Natural killer cell (primary cell): Measurements from ENCODE around the gene EFCAB8. TPM values are rescaled to one million over a fixed set of nuclear protein-coding genes. Genes with fewer than 3 reads are reported as not detected.

Source experiments
- ATAC-seq, 3 donors: fragments of 150-1000 bp in 2 of 3; fragments of 200-7000 bp in 1 of 3; cut with Tn5 transposase; 1 replicate in 1 of 3; 2 replicates in 2 of 3; pipeline ENCODE4 v1.10.0; 2021; ENCODE audit warnings: mild to moderate bottlenecking in 2 of 3, moderate library complexity in 2 of 3
- DNase-seq, 2 donors: peaks; one replicate each; pipeline versions ENCODE4 v3.0.0 to v3.0.0-alpha.2; 2013 to 2021; ENCODE audit warnings: mixed read lengths in 1 of 2
- H3K27ac ChIP-seq: one replicate; pipeline ENCODE4 v1.5.1; 2013; ENCODE audit warnings: mild to moderate bottlenecking, low read length
- H3K27me3 ChIP-seq: one replicate; pipeline ENCODE4 v1.6.1; 2013; ENCODE audit warnings: low read length; ENCODE audit not compliant: control insufficient read depth, insufficient read depth
- H3K36me3 ChIP-seq: one replicate; pipeline ENCODE4 v1.6.1; 2013; ENCODE audit warnings: low read length; ENCODE audit not compliant: control insufficient read depth, insufficient read depth
- H3K4me1 ChIP-seq: one replicate; pipeline ENCODE4 v1.6.1; 2013; ENCODE audit warnings: low read length; ENCODE audit not compliant: control insufficient read depth, insufficient read depth
- H3K4me3 ChIP-seq: one replicate; pipeline ENCODE4 v1.5.1; 2013; ENCODE audit warnings: low read length
- H3K9me3 ChIP-seq: one replicate; pipeline ENCODE4 v1.6.1; 2013; ENCODE audit warnings: low read length; ENCODE audit not compliant: control insufficient read depth, insufficient read depth
- H3K27ac Mint-ChIP-seq, 2 donors: one replicate each; pipeline ENCODE4 v1.8.0; 2022; ENCODE audit warnings: mild to moderate bottlenecking in 2 of 2, mixed read lengths in 2 of 2, moderate library complexity in 1 of 2
- H3K27me3 Mint-ChIP-seq, 2 donors: one replicate each; pipeline ENCODE4 v1.8.0; 2022; ENCODE audit warnings: low read depth in 2 of 2, mixed read lengths in 2 of 2
- H3K36me3 Mint-ChIP-seq: one replicate; pipeline ENCODE4 v1.8.0; 2022; ENCODE audit warnings: mixed read lengths
- H3K4me1 Mint-ChIP-seq, 2 donors: one replicate each; pipeline ENCODE4 v1.8.0; 2022; ENCODE audit warnings: mixed read lengths in 2 of 2
- H3K4me3 Mint-ChIP-seq: one replicate; pipeline ENCODE4 v1.8.0; 2022; ENCODE audit warnings: mild to moderate bottlenecking, moderate library complexity, mixed read lengths
- H3K9me3 Mint-ChIP-seq, 2 donors: one replicate each; pipeline ENCODE4 v1.8.0; 2022; ENCODE audit warnings: mixed read lengths in 2 of 2
- CTCF ChIP-seq: fragments of 200-600 bp; IDR thresholded peaks from one replicate; pipeline ENCODE4 v1.8.0; 2022; ENCODE audit warnings: antibody characterized with exemption
- WGBS: methylation state at CpG from one replicate; pipeline ENCODE4 v1.1.7; 2013; ENCODE audit warnings: missing lambda C conversion rate; ENCODE audit not compliant: insufficient coverage; 5-methylcytosine and 5-hydroxymethylcytosine counted together
- intact Hi-C: fragments of 100-400 bp; cut with micrococcal nuclease; formaldehyde crosslinking; loops from one replicate; pipeline ENCODE4 v1.14.2; 2022
- total RNA-seq, 4 donors: library from RNA; stranded (reverse); fragments of 120-200 nt in 1 of 4; gene quantifications; one replicate each; pipeline versions ENCODE4 v1.2.3 to v1.2.4, GENCODE V29; 2013 to 2022

The EFCAB8 gene
- total RNA-seq, 3 donors from 2014 or later (not counting 1 experiment from before 2014, with no cell fraction given) = 1.2 to 2.9 (median 2.3) TPM

- ATAC-seq (no peak), DNase-seq (no peak)
- Histone ChIP-seq H3K4me3 (no peak overlapping the region), H3K9me3 (no peaks in the 10 kb centered on the region), H3K27ac (peak overlapping the region; percentile 81), H3K36me3 (no peaks in the 10 kb centered on the region), H3K4me1 (peaks cover 64% of the 10 kb centered on the region), H3K27me3 (no peaks in the 10 kb centered on the region)
- no peak for TF ChIP-seq CTCF
- intact Hi-C loops = no loop called here
- Mint-ChIP-seq H3K9me3 (no peaks in the 10 kb centered on the region), H3K36me3 (no peaks in the 10 kb centered on the region), H3K4me1 (peaks cover 21 to 25% of the 10 kb centered on the region in 2 donors), H3K4me3 (no peak overlapping the region), H3K27ac (peak overlapping the region; percentile 55 to 80), H3K27me3 (no peaks in the 10 kb centered on the region)
- WGBS = 94% methylated on average over 4 of the region's 4 CpGs
Measured at GRCh38 chr20:32966382-32966781, 107.7 kb downstream of the EFCAB8 start.

- intact Hi-C loops = no loop called here
- ATAC-seq (peak; percentile 58 to 78 (median 64)), DNase-seq (peak in 1 of 2 donors; percentile 90)
- Mint-ChIP-seq H3K4me3 (peak overlapping the region; percentile 31), H3K4me1 (peaks cover 21 to 25% of the 10 kb centered on the region in 2 donors), H3K27me3 (no peaks in the 10 kb centered on the region), H3K36me3 (no peaks in the 10 kb centered on the region), H3K27ac (peak overlapping the region; percentile 55 to 80), H3K9me3 (no peaks in the 10 kb centered on the region)
- Histone ChIP-seq H3K27ac (peak overlapping the region; percentile 81), H3K36me3 (no peaks in the 10 kb centered on the region), H3K4me3 (no peak overlapping the region), H3K9me3 (no peaks in the 10 kb centered on the region), H3K27me3 (no peaks in the 10 kb centered on the region), H3K4me1 (peaks cover 72% of the 10 kb centered on the region)
- no peak for TF ChIP-seq CTCF
- 43% methylated on average over 16 of the region's 16 CpGs for WGBS
Measured at GRCh38 chr20:32966881-32967781, 108.4 kb downstream of the EFCAB8 start.

GRCh38 chr20:32967961-32968457, 109.3 kb downstream of the EFCAB8 start:
- peak overlapping the region; percentile 31 for H3K4me3 Mint-ChIP-seq
- peaks cover 21 to 25% of the 10 kb centered on the region in 2 donors for H3K4me1 Mint-ChIP-seq
- intact Hi-C loops = no loop called here
- WGBS = 62% methylated on average over 16 of the region's 16 CpGs
- no peaks in the 10 kb centered on the region for H3K9me3 Mint-ChIP-seq
- H3K27ac Mint-ChIP-seq = peak overlapping the region; percentile 55 to 80
- Histone ChIP-seq H3K9me3 (no peaks in the 10 kb centered on the region), H3K27me3 (no peaks in the 10 kb centered on the region), H3K36me3 (no peaks in the 10 kb centered on the region), H3K4me1 (peaks cover 80% of the 10 kb centered on the region), H3K27ac (peak overlapping the region; percentile 81), H3K4me3 (no peak overlapping the region)
- H3K27me3 Mint-ChIP-seq = no peaks in the 10 kb centered on the region
- DNase-seq = peak in 1 of 2 donors; percentile 89
- no peaks in the 10 kb centered on the region for H3K36me3 Mint-ChIP-seq
- no peak for ATAC-seq
- TF ChIP-seq CTCF = no peak
